ENCODE results near the gene OSBPL2.
A peak's percentile ranks its signal among the peaks of the same experiment; 100 is the strongest.

The OSBPL2 gene

DNA sequence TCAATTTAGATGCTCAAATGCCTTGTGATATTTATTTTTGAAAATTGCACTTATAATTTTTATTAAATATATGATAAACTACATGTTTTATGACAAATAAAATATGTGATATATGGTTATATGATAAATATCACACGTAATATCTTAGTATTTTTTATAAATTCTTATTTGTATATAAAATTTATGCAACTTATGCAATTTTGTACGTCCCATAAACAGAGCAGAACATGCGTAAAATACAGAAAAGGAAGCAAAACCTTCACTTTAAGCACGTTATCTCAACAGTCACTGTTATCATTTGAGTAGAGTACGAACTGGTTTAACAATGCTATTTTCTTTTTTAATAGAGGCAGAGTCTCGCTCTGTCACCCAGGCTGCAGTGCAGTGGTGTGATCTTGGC lies 48.8 kb downstream of the OSBPL2 start:
- no peak for DNase-seq

DNA sequence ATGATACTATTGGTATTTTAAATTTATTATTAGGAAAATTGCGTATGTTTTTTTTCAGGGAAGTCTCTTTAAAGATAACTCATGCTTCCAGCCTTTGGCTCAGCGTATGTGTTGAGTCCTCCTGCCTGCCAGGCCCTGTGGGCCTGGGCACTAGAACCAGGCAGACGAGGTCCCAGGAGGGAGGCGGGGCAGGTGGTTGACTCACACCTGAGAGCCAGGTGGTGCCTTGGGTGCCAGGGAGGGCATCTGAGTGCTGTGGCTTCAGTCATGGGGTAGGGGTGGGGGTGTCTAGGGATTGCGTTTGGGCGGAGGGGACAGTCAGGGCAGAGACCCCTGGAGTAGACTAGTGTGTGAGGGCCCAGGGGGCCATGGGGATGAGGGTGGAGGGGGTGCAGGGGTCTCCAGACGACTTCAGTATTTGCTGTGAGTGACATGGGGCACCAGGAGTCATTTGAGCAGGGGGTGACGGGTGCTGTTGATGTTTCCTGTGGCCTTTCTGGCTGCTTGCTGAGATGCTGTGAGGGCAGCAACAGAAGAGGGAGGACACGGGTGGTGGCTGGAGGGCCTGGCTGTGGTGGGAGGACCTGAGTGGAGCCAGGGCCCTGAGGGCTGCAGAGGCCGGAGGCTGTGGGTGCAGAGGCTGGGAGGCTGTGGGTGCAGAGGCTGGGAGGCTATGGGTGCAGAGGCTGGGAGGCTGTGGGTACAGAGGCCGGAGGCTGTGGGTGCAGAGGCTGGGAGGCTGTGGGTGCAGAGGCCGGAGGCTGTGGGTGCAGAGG lies 49.6 kb downstream of the OSBPL2 start:
- DNase-seq, result no peak

DNA sequence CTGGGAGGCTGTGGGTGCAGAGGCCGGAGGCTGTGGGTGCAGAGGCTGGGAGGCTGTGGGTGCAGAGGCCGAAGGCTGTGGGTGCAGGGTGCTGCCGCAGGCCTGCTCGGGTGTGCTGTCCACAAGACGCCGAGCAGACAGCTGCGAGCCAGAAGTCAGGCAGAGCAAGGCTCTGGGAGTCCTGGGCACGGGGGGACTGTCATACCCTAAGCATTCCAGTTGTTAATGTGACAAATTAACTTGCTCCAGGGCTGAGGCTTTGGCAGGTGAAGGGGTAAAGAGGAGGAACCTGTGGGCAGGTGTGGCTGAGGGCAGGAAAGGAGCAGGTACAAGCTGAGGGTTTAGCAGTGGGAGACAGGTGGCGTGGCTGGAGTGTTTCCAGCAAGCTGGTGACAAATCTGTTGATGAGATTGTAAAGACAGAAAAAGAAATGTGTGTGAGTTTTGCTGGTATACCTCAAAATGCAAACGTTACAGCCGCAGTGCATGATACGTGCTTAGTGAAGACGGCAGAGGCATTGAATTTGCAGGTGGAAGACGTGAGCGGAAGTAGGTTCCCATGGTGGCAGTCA lies 50.3 kb downstream of the OSBPL2 start:
- DNase-seq, result no peak

DNA sequence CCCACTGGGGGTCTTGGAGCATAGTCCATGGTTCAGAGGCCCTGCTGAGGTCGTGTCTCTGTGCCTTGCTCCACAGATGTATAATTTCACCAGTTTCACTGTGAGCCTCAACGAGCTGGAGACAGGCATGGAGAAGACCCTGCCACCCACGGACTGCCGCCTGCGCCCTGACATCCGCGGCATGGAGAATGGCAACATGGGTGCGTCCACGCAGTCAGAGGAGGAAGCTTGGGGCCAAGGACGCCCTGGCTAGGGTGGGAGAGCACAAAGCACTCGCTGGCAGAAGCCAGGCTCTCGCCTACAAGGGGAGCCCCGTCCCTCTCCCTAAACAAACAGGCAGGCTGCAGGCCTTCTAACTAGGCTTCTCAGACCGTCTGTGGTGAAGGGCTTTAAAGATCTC lies 50.8 kb downstream of the OSBPL2 start:
- DNase-seq, result no peak

DNA sequence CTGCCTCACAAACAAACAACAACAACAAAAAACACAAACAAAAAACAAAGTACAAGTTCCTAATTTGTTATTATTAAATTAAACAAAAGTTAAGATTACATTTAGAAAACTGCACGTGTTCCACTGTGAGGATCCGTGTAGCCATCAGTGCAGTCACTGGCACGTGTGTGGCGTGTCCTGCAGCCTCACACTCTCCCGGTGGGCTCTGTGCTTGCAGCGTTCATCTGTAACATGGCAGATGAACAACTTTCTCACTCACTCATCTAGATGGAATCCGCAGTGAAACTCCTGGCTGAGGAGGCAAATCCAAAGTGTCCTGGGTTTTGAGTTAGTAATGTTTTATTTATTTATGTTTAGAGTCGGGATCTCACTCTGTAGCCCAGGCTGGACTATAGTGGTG lies 51.6 kb downstream of the OSBPL2 start:
- DNase-seq, result no peak

DNA sequence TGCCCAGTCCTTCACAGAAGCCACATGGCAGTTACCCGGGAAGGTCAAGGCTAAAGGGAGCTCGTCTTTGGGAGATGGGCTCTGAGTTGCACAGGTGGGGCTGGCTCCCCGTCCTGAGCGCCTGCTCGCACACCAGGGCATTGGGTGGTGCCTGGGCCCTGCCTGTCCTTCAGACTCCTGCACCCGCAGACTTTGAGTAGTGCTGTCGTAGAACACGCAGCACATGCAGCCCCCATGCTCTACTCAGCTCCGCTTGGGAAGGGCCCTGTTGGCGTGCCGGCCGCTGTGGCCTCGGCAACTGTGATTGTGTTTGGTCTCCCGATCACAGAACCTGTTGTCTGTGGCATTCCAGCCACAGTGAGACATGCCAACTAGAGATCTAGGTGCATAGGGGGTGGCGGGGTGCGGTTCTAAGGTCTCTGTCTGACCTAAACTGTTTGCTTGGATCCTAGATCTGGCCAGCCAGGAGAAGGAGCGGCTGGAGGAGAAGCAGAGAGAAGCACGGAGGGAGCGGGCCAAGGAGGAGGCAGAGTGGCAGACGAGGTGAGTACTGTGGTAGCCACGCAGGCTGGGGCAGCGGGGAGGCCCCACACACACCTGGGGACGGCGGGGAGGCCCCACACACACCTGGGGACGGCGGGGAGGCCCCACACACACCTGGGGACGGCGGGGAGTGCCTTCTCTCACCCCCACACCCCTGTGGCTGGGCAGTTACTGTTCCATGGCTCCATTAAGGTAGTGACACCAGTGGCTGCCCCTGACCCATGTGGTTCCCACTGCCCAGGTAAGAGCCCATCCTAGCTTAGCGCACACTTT lies 53.1 kb downstream of the OSBPL2 start:
- DNase-seq, result no peak

DNA sequence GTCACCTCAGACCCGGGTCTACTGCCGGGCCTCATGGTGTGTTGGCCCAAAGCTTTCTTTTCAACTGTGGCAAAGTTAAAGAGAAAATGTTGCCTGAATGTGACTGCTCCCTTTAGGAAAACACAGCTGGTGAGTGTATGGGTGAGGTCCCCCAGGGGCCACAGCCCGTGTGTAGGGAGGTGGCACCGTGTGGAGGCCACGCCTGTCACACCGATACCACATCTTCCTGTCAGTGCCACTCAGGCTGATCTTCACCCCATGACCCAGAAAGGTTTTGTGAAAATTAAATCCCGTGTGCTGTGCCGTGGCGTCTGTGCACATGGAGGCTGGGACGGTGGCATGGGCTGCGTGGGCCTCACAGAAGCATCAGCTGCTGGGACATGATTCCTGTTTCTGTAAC lies 53.8 kb downstream of the OSBPL2 start:
- DNase-seq, result no peak

DNA sequence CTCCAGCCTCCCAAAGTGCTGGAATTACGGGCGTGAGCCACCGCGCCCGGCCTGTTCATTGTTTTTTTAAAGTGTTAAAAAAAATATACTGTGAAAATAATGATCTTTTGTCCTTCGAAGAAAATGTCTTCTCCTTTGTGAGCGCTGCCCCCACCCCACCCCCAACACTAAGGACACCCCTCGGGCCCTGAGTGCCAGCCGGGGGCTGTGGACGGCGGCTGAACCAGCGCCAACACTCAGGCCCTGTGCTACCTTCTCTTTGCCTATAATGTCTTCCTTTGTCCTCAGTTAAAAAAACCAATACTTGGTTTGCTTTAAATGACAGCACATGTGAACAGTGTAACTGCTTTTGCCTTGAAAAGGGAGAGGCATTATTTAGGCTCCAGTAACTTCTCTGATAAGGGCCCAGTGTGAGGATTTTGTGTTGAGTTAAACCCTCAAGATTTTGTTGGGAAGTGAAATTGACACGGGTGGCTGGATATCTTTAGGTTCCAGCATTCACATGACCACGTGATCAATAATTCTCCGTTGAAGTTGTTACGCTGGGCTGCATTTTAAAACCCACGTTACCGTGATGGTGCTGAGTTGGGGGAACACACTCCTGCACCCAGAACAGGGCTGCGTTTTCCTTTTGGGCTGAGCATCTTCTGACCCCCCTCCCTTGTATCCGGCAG lies 54.9 kb downstream of the OSBPL2 start:
- DNase-seq, result no peak

DNA sequence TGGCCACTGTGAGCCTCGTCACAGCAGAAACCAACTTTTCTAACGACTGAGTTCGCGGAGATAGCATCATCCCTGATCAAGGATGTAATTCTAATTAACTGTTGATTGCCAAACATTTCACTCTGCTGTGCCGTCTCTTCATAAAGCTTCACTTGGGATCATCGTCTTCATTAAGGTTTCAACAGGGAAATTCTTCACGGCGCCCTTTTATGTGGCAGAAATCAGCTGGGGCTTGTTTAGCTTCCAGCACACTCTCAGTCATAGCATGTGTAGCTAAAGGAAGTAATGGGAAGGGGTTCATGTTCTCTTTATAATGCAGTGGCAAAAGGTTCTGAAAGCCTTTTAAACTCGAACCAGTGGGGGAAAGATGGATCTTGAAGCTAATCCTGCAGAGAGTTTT lies 55.6 kb downstream of the OSBPL2 start:
- no peak for DNase-seq

DNA sequence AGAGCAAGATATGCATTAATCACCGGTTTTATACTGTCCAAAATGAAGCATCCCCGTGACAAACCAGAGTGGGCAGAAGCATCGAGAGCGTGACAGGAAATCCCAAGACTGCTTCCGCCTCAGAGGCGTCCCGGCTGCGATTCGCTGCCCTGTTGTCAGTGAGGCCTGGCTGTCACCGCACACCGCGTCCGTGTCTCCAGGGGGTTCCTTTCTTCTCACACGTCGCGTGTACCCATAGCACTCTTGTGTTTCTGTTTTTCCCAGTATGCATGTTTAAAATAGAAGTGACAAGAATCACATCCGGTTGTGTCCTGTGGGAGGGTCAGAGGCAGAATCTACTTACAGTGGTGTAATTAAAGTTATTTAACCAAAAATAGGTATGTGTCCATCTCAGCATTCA lies 56.2 kb downstream of the OSBPL2 start:
- no peak for DNase-seq

DNA sequence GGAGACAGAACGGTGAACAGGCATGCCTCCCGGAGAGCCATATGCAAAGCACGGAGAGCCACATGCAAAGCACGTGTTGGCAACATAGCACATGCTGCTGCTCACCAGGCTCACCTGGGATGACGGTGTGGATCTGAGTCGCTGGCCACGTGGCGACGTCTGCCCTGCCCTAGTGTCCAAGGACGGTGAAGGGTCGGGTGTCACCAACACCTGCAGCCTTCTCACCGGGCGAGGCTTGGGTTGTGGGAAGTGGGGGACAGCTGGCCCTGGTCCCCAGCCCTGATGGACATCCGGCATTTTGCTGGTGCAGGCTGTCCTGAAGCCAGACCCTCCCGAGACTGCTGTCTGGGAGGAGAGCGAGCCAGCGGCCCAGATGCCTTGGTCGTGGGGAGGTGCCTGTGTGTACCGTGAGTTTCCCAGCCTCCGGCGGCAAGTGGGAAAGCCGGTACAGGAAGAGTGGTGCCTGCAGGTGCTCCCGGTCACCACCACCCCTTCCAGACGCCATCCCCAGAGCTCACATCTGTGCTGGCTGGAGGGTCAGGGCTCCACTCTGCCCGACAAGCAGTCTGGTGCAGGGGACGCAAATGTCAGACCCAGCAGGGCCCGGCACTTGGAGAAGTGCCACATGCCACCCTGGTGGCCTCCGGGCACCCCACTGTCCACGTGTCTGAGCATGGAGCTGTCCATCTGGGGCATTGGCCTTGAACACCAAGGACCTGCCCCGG lies 58.6 kb downstream of the OSBPL2 start:
- DNase-seq, result no peak

DNA sequence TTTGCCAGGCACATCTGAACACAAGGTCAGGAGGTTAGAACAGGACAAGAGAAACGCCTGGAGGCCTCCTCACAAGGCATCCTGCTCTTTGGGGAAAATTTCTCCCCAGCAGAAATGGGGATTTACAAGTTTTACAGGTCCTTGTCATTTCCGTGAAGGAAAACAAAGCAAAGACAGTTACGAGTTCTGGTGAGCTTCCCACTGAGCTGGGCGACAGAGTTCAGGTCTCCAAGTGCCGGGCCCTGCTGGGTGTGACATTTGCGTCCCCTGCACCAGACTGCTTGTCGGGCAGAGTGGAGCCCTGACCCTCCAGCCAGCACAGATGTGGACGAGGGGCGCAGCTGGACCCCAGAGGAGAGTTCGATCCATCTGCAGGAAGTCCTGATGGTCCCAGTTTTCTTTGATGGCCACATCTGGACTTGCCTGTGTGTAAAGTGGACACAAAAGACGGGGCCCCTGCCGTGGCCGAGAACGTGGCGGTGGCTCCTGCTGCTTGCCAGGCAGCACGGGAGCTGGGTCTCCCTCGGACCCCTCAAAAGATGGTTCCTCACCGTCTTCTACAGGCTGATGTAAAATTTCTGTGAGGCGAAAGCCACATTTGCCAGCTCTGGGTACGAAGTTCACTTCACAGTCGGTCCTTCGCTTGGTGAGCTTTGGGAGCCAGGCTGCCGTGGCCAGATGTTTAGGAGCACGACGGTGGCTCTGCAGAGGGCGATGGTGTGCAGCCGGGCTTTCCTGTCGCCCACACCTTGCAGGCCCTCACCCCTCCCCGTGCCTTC lies 59.3 kb downstream of the OSBPL2 start:
- no peak for DNase-seq

DNA sequence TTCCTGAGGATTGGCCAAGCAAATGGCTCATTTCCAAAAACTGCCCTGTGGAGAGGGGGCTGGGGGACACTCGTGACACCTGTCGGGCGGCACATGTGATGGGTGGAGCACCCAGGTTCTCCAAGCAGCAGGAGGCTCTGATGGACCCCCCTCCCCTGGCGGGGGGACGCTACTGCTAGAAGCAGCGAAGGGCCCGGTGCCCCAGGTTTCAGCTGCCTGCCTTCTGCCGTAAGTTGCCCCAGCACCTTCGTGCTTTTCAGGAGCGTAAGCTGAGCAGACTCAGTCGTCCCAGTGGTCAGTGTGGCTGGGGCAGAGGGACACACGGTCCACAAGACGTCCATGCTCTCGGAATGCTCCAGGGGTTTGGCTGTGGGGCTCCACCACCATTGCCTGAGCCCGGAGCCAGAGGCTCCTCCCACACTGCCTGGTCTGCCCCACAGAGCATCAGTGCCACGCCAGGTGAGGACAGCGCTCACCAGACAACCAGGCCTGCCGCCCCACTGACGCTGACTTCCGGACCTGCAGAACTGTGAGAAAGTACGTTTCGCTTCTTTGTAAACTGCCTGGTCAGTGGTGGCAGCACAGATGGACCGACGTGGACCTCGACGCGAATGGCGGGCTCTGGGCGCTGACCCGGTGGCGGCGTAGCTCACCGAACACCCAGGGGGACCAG lies 60.4 kb downstream of the OSBPL2 start:
- DNase-seq, result no peak

DNA sequence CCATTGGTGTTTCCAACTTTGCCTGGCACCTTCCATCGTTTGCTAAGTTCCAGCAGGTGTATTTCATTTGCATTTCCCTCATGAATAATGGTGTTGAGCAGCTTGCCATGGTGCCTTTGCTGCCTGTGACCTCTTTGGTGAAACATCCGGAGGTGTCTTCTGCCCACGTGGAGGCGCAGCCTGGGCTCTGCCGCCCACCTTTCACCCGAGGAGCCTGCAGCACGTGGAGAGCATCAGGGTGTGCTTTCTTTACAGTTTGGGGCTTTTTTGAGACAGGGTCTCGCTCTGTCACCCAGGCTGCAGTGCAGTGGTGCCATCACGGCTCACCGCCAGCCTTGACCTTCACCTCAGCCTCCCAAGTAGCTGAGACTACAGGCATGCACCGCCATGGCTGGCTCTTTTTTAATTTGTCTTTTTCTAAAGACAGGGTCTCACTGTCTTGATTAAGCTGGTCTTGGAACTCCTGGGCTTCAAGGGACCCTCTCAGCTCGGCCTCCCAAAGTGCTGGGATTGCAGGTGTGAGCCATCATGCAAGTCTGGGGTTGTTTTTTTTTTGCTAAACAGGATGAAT lies 61.4 kb downstream of the OSBPL2 start:
- no peak for DNase-seq

DNA sequence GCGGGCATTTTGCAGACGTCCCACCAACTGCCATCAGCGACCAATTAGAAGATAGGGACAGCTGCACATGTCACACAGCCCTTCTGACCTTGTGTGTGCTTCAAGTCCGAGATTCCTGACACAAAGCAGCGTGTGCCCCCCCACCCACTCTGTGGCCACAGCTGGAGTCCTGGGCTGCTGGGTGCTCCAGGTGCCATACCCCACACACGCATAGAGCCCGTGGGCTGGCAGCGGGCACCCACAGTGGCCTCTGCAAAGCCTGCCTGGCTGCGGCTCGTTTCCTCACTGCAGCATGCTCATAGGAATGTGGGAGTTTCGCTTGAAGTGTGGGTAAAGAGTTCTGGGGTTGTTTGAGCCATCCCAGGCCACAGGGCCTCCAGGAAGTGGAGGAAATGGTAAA lies 62.0 kb downstream of the OSBPL2 start:
- DNase-seq, result no peak

DNA sequence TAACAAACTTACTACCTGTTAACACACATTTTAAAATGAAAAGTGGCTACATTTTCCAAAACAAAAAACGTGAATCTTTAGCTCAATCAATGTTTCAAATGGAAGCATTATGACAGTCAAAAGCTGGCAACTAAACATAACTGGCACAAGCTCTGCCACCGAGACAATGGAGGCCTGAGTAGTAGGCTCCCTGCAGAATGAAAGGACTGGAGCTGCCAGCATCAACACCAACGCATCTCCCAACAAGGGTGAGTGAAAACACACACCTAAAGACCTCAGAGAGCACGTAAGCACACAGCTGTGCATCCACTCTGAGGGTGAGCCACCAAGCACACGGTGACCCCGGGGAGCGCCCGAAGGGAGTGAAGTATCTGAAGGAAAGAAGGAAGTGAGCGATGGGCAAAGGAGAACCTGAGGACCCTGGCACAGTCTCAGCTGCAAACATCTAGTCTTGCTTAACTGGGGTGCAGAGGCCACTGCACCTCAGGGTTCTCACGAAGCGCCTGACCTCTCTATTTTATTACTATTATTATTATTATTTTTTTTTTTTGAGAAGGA lies 62.9 kb downstream of the OSBPL2 start:
- no peak for DNase-seq

DNA sequence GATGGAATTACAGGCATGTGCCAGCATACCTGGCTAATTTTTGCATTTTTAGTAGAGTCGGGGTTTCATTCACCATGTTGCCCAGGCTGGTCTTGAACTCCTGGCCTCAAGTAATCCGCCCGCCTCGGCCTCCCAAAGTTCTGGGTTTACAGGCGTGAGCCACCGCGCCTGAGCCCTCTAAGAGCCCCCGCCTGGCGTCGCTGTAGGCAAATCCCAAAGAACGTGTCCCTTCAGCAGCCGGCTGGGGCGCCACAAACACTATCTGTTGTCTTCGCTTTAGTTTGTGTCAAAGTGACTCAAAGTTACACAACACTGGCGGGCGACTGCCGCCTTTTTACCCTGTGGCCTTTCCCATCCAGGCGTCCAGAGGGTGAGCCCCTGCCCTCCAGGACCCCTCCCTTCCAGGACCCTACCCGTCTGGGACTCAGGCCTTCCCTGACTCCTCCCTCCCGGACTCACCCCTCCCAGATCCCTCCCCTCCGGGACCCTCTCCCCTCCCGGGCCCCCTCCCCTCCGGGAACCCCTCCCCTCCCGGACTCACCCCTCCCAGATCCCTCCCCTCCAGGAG lies 63.5 kb downstream of the OSBPL2 start:
- DNase-seq, result peak; percentile 70

DNA sequence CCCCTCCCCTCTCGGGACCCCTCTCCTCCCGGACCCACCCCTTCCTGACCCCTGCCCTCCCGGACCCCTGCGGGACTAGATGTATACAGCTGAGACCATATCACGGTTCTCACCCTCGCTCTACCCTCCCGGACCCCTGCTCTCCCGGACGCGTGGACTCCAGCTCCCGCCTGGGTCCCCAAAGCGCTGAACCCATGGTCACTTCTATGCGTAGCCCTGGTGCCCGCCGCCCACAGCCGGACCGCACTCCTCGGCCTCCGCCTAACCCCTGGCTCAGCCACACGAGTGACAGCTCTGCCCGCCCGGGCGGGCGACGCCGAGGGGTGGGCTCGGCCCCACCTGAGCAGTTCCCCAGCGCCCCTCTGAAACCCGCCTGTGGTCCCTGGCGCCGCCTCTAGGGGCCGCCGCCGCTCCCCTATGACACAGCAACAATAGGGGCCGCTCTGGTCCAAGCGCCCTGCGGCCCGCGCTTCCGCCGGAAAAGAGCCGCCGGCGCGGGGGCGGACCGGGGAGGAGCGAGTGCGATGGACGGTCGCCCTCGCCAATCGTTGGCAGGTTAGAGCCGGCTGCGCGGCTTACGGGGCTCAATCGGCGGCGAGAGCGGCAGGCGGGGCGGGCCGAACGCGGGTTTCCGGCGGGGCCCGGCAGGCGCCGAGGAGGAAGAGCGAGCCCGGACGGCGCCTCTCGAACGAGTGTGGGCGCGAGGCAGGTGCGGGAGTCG lies 64.2 kb downstream of the OSBPL2 start, which contains the start of gene ADRM1:
Gene ADRM1 (plus strand): TSS at position 657 of the 721 bp plus-strand sequence. CDS start 572 bp downstream, outside the sequence.
- peak; percentile 92 for DNase-seq

DNA sequence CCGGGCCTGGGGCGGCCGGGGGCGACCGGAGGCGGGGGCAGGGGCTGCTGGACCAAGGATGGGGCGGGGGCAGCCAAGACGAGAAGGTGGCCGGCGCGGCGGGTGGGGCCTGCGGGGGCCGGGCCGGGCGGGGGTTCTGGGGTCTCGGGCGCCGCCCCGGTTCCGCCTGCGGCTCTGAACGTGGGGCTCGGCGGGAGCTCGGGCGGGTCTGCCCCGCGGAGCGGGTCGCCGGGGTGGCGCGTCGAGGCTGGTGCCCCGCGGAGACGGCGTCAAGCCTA lies 64.7 kb downstream of the OSBPL2 start:
- DNase-seq, result no peak

All from effector CD8-positive, alpha-beta T cell (primary cell).